ENCODE data around the gene ATP6V1G1.
"Not testable (repeated sequence)": the region's sequence is repeated elsewhere in the genome, so short reads cannot be mapped to it uniquely, and the experiment has no call there.

The ATP6V1G1 gene

DNA sequence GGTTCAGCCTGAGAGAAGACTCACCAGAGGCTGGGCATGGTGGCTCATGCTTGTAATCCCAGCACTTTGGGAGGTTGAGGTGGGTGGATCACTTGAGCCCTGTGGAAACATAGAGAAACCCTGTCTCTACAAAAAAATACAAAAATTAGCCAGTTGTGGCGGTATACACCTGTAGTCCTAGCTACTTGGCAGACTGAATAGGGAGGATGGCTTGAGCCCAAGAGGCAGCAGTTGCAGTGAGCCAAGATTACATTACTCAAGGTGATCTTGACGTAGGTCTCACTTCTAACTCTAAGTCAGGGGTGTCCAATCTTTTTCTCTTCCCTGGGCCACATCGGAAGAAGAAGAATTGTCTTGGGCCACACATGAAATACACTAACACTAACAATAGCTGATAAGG is 16.2 kb upstream of the ATP6V1G1 start:
- H3K9me3 Mint-ChIP-seq, result peaks cover 3% of the 10 kb centered on the region
- no peak for TF ChIP-seq CTCF (IDR thresholded peaks at IDR 0.05)
- no peaks in the 10 kb centered on the region for H3K36me3 Mint-ChIP-seq (ENCODE audit: low read depth)
- H3K4me3 Mint-ChIP-seq, result no peak overlapping the region
- no peak overlapping the region for H3K27ac Mint-ChIP-seq
- no peak for DNase-seq
- peaks cover 27% of the 10 kb centered on the region for H3K4me1 Mint-ChIP-seq
- peaks cover 3% of the 10 kb centered on the region for H3K27me3 Mint-ChIP-seq (ENCODE audit: low read depth, poor library complexity)

GRCh38 chr9:114572199-114572598 is 15.4 kb upstream of the ATP6V1G1 start:
- H3K4me3 Mint-ChIP-seq, result no peak overlapping the region
- peaks cover 3% of the 10 kb centered on the region for H3K27me3 Mint-ChIP-seq (ENCODE audit: low read depth, poor library complexity)
- no peak for TF ChIP-seq CTCF (IDR thresholded peaks at IDR 0.05)

GRCh38 chr9:114574438-114574837 is 13.1 kb upstream of the ATP6V1G1 start:
- no peak overlapping the region for H3K27ac Mint-ChIP-seq
- DNase-seq, result no peak

More at GRCh38 chr9:114572199-114572598, 15.4 kb upstream of the ATP6V1G1 start:
- no peak for DNase-seq
- H3K4me1 Mint-ChIP-seq, result peaks cover 22% of the 10 kb centered on the region
- H3K9me3 Mint-ChIP-seq, result no peaks in the 10 kb centered on the region
- peak overlapping the region; percentile 76 for H3K27ac Mint-ChIP-seq
- no peaks in the 10 kb centered on the region for H3K36me3 Mint-ChIP-seq (ENCODE audit: low read depth)

GRCh38 chr9:114576779-114577178 is 10.8 kb upstream of the ATP6V1G1 start:
- H3K9me3 Mint-ChIP-seq; H3K27ac Mint-ChIP-seq; DNase-seq; H3K36me3 Mint-ChIP-seq (ENCODE audit: low read depth); H3K4me3 Mint-ChIP-seq: not testable (repeated sequence)
- peaks cover 13% of the 10 kb centered on the region for H3K27me3 Mint-ChIP-seq (ENCODE audit: low read depth, poor library complexity)
- H3K4me1 Mint-ChIP-seq, result peaks cover 22% of the 10 kb centered on the region

More at GRCh38 chr9:114574438-114574837, 13.1 kb upstream of the ATP6V1G1 start:
- no peak for TF ChIP-seq CTCF (IDR thresholded peaks at IDR 0.05)
- Mint-ChIP-seq H3K9me3 (no peaks in the 10 kb centered on the region), H3K36me3 (ENCODE audit: low read depth) (no peaks in the 10 kb centered on the region), H3K4me1 (peaks cover 22% of the 10 kb centered on the region), H3K4me3 (no peak overlapping the region), H3K27me3 (ENCODE audit: low read depth, poor library complexity) (peaks cover 6% of the 10 kb centered on the region)

GRCh38 chr9:114578134-114578533 is 9.4 kb upstream of the ATP6V1G1 start:
- H3K36me3 Mint-ChIP-seq (ENCODE audit: low read depth); DNase-seq; H3K9me3 Mint-ChIP-seq; H3K4me3 Mint-ChIP-seq: not testable (repeated sequence)
- H3K27ac Mint-ChIP-seq, result peak overlapping the region; percentile 13
- peaks cover 10% of the 10 kb centered on the region for H3K27me3 Mint-ChIP-seq (ENCODE audit: low read depth, poor library complexity)
- peaks cover 22% of the 10 kb centered on the region for H3K4me1 Mint-ChIP-seq

DNA sequence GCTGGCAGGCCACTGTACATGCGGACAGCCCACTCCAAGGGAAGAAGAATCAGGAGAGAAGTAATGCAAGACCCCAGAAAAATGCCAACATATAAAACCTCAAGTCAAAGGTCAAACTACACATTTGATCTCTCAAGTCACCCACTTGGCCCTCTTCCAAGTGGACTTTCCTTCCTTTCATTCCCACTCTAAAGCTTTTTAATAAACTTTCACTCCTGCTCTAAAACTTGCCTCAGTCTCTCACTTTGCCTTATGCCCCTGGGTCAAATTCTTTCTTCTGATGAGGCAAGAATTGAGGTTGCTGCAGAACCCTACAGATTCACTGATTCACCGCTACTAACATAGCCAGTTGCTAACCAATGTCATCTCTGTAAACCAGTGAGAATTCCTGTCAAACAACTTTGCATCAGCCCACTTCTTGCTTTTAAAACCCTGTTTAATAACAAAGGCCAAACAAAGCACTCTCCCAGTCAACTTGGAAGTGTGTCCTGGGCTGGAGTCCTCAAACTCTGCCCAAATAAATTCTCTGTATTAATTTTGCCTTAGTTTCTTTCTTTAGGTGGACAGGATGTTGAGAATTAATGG is 6.9 kb upstream of the ATP6V1G1 start:
- H3K36me3 Mint-ChIP-seq (ENCODE audit: low read depth), result no peaks in the 10 kb centered on the region
- DNase-seq, result no peak
- no peak overlapping the region for H3K27ac Mint-ChIP-seq
- no peaks in the 10 kb centered on the region for H3K9me3 Mint-ChIP-seq
- H3K4me3 Mint-ChIP-seq, result no peak overlapping the region
- no peak for TF ChIP-seq CTCF (IDR thresholded peaks at IDR 0.05)
- H3K4me1 Mint-ChIP-seq, result peaks cover 5% of the 10 kb centered on the region
- peaks cover 16% of the 10 kb centered on the region for H3K27me3 Mint-ChIP-seq (ENCODE audit: low read depth, poor library complexity)
